Upper lobe of left lung (tissue), 6 donors: ENCODE measurements around the gene SUN1. TPM values are rescaled to one million over a fixed set of nuclear protein-coding genes. Genes with fewer than 3 reads are reported as not detected.
A peak's percentile ranks its signal among the peaks of the same experiment; 100 is the strongest.

Experiments
- ATAC-seq, 2 donors: fragments of 200-7000 bp; cut with Tn5 transposase; one replicate each; pipeline ENCODE4 v1.9.1; 2022; ENCODE audit warnings: mild to moderate bottlenecking in 2 of 2, moderate library complexity in 2 of 2; ENCODE audit not compliant: low FRiP score in 2 of 2
- DNase-seq, 2 donors: peaks; one replicate each; pipeline ENCODE4 v3.0.0-alpha.2; 2019 to 2020
- H3K27ac ChIP-seq, 4 donors: fragments of 200-600 bp; sonication (generic); one replicate each; pipeline ENCODE4 v1.5.1; 2016 to 2019
- H3K27me3 ChIP-seq, 4 donors: fragments of 200-600 bp; sonication (generic); one replicate each; pipeline ENCODE4 v1.5.1; 2017 to 2019
- H3K36me3 ChIP-seq, 4 donors: fragments of 200-600 bp; sonication (generic); one replicate each; pipeline ENCODE4 v1.5.1; 2016 to 2019
- H3K4me1 ChIP-seq, 4 donors: fragments of 200-600 bp; sonication (generic); one replicate each; pipeline ENCODE4 v1.5.1; 2018 to 2019
- H3K4me3 ChIP-seq, 4 donors: fragments of 200-600 bp; sonication (generic); one replicate each; pipeline ENCODE4 v1.5.1; 2017 to 2019; ENCODE audit warnings: mild to moderate bottlenecking in 2 of 4, moderate library complexity in 1 of 4
- H3K9me3 ChIP-seq, 4 donors: fragments of 200-600 bp; sonication (generic); one replicate each; pipeline ENCODE4 v1.5.1; 2018 to 2019
- EP300 ChIP-seq, 4 donors: sonication (generic); formaldehyde crosslinking; IDR thresholded peaks; one replicate each; pipeline ENCODE4 v1.5.1; 2017; ENCODE audit warnings: antibody characterized with exemption in 4 of 4, control low read depth in 2 of 4
- POLR2A ChIP-seq, 4 donors: fragments of 450-650 bp; IDR thresholded peaks; one replicate each; pipeline ENCODE4 v1.5.1; 2016 to 2017; ENCODE audit warnings: antibody characterized with exemption in 4 of 4, mild to moderate bottlenecking in 2 of 4
- POLR2AphosphoS5 ChIP-seq, 2 donors: sonication (generic); formaldehyde crosslinking; IDR thresholded peaks; one replicate each; pipeline ENCODE4 v1.5.1; 2017; ENCODE audit warnings: antibody characterized with exemption in 2 of 2
- WGBS, 2 donors: methylation state at CpG; one replicate each; pipeline ENCODE4 v1.1.5; 2017 to 2018; 5-methylcytosine and 5-hydroxymethylcytosine counted together
- total RNA-seq, 6 donors: library from RNA; depleted of rRNA in 4 of 6; stranded (reverse); fragments of >200 nt in 4 of 6; gene quantifications; one replicate each; pipeline versions ENCODE4 v1.1.0 to v1.2.1, GENCODE V29; 2016 to 2021
- TF ChIP-seq, protein P1 (sequence below), 6 experiments: fragments of 450-650 bp in 4 of 6; fragments of 200-600 bp in 2 of 6; sonication (generic) in 2 of 6; IDR thresholded peaks; one replicate each; pipeline ENCODE4 v1.5.1; 2016 to 2019; ENCODE audit warnings: antibody characterized with exemption in 6 of 6
- donor health status: DM: no; HTN: no; CAD: no; lungs with moderate emphysema.
- donor health status: DM: no; HTN: yes; CAD: no; lungs with severe emphysema.

The SUN1 gene
- total RNA-seq, 6 donors from 2014 or later = 107 to 196 (median 127) TPM

DNA sequence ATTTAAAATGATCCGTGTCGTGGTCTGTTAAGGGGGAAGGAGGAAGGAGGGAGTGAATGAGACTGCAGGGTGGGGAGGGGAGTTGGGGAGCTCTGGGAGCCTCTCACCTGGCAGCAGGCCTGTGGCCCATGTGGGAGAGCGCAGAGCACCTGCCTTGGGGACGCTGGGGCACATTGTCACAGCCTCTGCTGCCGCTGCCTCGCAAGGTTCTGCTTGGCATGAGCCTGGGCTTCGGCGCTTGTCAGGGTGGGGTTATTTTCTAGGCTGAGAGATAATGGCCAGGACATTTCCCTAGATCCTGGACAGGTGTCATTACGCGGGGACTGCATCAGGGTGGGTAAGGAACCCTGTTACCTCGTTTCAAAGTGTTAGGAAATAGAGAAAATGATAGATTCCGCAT is 2.2 kb upstream of the SUN1 start:
- peaks cover 0 to 6% (median 4%) of the 10 kb centered on the region in 4 donors for H3K36me3 ChIP-seq
- ATAC-seq (no peak), DNase-seq (no peak)
- WGBS, 2 donors = 70 to 82% methylated on average over 12 of the region's 12 CpGs
- H3K4me1 ChIP-seq = peaks cover 37 to 55% (median 47%) of the 10 kb centered on the region in 4 donors
- TF ChIP-seq POLR2A (IDR thresholded peaks at IDR 0.05) (no peak), EP300 (IDR thresholded peaks at IDR 0.05) (no peak), POLR2AphosphoS5 (IDR thresholded peaks at IDR 0.05) (no peak)
- TF ChIP-seq, protein P1, sequence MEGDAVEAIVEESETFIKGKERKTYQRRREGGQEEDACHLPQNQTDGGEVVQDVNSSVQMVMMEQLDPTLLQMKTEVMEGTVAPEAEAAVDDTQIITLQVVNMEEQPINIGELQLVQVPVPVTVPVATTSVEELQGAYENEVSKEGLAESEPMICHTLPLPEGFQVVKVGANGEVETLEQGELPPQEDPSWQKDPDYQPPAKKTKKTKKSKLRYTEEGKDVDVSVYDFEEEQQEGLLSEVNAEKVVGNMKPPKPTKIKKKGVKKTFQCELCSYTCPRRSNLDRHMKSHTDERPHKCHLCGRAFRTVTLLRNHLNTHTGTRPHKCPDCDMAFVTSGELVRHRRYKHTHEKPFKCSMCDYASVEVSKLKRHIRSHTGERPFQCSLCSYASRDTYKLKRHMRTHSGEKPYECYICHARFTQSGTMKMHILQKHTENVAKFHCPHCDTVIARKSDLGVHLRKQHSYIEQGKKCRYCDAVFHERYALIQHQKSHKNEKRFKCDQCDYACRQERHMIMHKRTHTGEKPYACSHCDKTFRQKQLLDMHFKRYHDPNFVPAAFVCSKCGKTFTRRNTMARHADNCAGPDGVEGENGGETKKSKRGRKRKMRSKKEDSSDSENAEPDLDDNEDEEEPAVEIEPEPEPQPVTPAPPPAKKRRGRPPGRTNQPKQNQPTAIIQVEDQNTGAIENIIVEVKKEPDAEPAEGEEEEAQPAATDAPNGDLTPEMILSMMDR (IDR thresholded peaks at IDR 0.05) = no peak
- H3K27me3 ChIP-seq = no peaks in the 10 kb centered on the region
- H3K27ac ChIP-seq = peak overlapping the region; percentile 81 to 92 (median 88)
- H3K9me3 ChIP-seq = no peaks in the 10 kb centered on the region
- no peak overlapping the region for H3K4me3 ChIP-seq

DNA sequence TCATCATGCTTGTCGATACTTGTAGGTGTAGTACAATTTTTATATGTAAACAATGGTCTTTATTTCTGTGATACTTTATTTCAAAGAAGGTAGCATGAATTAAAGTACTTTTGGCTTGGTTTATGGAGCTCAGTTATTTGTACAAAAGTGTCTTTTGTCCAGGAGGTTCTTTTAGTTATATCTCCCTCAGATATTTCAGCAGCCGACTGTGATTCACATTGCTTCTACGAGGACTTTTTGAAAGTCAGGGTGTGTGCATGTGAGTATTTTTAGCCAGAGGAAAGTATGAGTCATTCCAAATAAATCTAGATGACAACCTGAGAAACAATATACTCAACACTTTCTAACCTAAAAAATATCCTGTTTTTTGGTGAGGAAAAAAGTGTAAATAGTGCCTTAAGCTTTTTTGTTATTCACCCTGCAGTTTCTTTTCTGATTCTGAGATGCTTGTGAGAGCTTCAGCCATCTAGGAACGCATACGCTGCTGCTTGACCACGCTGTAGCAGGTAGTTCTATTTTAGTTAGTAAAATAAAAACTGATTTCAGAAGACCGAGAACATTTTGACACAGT is 595 bp upstream of the SUN1 start:
- Histone ChIP-seq H3K27me3 (no peaks in the 10 kb centered on the region), H3K4me3 (peak overlapping the region in 2 of 4 donors; percentile 7 to 19), H3K4me1 (peaks cover 34 to 54% (median 40%) of the 10 kb centered on the region in 4 donors), H3K36me3 (peaks cover 0 to 7% (median 3%) of the 10 kb centered on the region in 4 donors), H3K9me3 (no peaks in the 10 kb centered on the region), H3K27ac (peak overlapping the region; percentile 81 to 92 (median 88))
- ATAC-seq (peak; percentile 73 to 83), DNase-seq (no peak)
- peak in 1 of 2 donors; percentile 31 for TF ChIP-seq POLR2AphosphoS5 (IDR thresholded peaks at IDR 0.05)
- TF ChIP-seq EP300 (IDR thresholded peaks at IDR 0.05) = peak in 1 of 4 donors; percentile 68
- TF ChIP-seq POLR2A (IDR thresholded peaks at IDR 0.05) = no peak
- TF ChIP-seq, protein P1 (IDR thresholded peaks at IDR 0.05) = no peak
- 10 to 12% methylated on average over 7 of the region's 7 CpGs for WGBS, 2 donors

DNA sequence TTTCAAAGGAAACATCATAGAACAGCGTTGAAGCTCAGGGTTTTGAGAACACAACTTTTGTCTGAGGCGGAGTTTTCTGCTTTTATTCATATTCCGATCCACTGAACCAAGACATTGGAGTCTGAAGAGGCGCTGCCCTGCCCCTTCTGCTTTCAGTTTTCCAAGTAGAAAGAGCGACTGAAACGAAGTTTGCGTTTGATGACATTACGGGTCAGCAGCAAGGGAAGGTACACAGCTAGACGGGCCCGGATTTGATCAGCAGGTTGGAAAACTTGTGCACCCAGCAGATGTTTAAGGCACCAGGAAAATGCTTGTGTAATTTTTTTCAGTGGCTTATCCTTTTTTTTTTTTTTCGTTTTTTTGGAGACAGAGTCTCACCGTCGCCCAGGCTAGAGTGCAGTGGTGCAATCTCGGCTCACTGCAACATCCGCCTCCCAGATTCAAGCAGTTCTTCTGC is 720 bp downstream of the SUN1 start:
- Histone ChIP-seq H3K27me3 (no peaks in the 10 kb centered on the region), H3K27ac (peak overlapping the region; percentile 81 to 92 (median 88)), H3K36me3 (peaks cover 0 to 15% (median 3%) of the 10 kb centered on the region in 4 donors), H3K9me3 (no peaks in the 10 kb centered on the region), H3K4me1 (peaks cover 30 to 49% (median 41%) of the 10 kb centered on the region in 4 donors), H3K4me3 (no peak overlapping the region)
- DNase-seq (no peak), ATAC-seq (no peak)
- WGBS, 2 donors = 91 to 94% methylated on average over 15 of the region's 15 CpGs
- TF ChIP-seq EP300 (IDR thresholded peaks at IDR 0.05) (no peak), POLR2AphosphoS5 (IDR thresholded peaks at IDR 0.05) (no peak)

DNA sequence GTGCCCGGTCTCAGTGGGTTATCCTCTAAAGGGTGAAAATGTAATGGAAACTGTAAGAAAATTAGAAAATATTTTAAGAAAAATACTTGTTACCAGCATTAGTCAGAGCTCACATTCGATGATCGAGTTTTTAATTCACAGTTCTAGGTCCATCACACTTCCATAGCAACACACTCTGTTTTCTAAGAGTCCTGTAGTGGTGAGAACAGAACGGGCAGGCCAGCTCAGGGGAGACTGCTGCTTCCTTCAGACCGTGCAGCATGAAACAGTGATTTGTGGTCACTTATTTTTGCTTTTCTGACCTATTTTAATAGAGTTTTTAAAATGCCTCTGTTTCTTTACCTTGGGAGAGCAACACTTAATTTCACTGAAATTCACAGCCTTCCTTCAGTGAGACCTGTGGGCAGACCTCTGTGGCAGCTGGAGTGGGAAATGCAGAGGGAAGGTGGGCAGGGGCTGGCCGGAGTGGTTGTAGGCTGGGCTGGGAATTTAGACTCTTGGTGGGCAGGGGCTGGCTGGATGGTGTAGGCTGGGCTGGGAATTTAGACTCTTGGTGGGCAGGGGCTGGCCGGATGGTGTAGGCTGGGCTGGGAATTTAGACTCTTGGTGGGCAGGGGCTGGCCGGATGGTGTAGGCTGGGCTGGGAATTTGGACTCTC is 1.5 kb downstream of the SUN1 start:
- no peak overlapping the region for H3K4me3 ChIP-seq
- no peak for DNase-seq
- 85 to 91% methylated on average over 8 of the region's 8 CpGs for WGBS, 2 donors
- no peak for ATAC-seq
- H3K9me3 ChIP-seq = no peaks in the 10 kb centered on the region
- H3K4me1 ChIP-seq = peaks cover 30 to 49% (median 41%) of the 10 kb centered on the region in 4 donors
- peaks cover under 1 to 16% (median 4%) of the 10 kb centered on the region in 4 donors for H3K36me3 ChIP-seq
- H3K27me3 ChIP-seq = no peaks in the 10 kb centered on the region
- TF ChIP-seq EP300 (IDR thresholded peaks at IDR 0.05) (no peak), POLR2AphosphoS5 (IDR thresholded peaks at IDR 0.05) (no peak), POLR2A (IDR thresholded peaks at IDR 0.05) (no peak)
- TF ChIP-seq, protein P1 (IDR thresholded peaks at IDR 0.05) = no peak
- peak overlapping the region; percentile 23 to 89 (median 73) for H3K27ac ChIP-seq

DNA sequence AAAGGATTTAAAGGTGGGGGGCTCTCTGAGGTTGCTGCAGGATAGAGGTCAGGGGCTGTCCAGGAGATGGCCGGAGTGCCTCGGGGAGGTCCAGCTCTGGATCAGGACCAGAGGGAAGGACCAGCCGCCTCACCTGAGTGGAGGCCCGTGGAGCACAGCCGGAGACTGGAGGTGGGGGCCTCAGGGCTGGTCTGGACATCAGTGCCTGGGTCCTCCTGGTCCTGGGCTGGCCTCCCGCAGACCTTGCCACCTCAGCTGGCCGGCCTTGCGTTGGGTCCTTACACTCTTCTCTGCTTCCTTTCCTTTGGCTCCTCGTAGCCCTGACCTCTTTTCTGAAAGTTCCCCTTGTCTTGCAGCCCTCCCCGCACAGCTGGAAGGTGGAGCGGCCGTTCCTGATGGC is 2.0 kb downstream of the SUN1 start:
- Histone ChIP-seq H3K27me3 (no peaks in the 10 kb centered on the region), H3K27ac (peak overlapping the region in 3 of 4 donors; percentile 23 to 89 (median 59)), H3K36me3 (peaks cover 6 to 21% (median 9%) of the 10 kb centered on the region in 4 donors), H3K4me1 (peaks cover 30 to 47% (median 41%) of the 10 kb centered on the region in 4 donors), H3K9me3 (no peaks in the 10 kb centered on the region), H3K4me3 (no peak overlapping the region)
- TF ChIP-seq POLR2A (IDR thresholded peaks at IDR 0.05) = no peak
- TF ChIP-seq EP300 (IDR thresholded peaks at IDR 0.05) = no peak
- no peak for TF ChIP-seq POLR2AphosphoS5 (IDR thresholded peaks at IDR 0.05)
- TF ChIP-seq, protein P1 (IDR thresholded peaks at IDR 0.05) = no peak
- 93 to 95% methylated on average over 12 of the region's 12 CpGs for WGBS, 2 donors
- no peak for DNase-seq
- no peak for ATAC-seq
